Heart left ventricle (tissue), 16 donors: Measurements from ENCODE around the gene OR4F15. TPM values are rescaled to one million over a fixed set of nuclear protein-coding genes. Genes with fewer than 3 reads are reported as not detected.

ENCODE experiments used
- ATAC-seq, 4 donors: fragments of 200-7000 bp; cut with Tn5 transposase; one replicate each; pipeline ENCODE4 v1.9.1; 2020 to 2022; ENCODE audit warnings: moderate library complexity in 4 of 4, mild to moderate bottlenecking in 3 of 4, moderate number of reproducible peaks in 1 of 4
- DNase-seq, 5 donors: peaks; one replicate each; pipeline ENCODE4 v3.0.0-alpha.2; 2020
- H3K27ac ChIP-seq, 12 donors: fragments of 200-600 bp; sonication (generic) in 4 of 12; one replicate each; pipeline versions ENCODE4 v1.5.0 to v1.8.0; 2016 to 2022; ENCODE audit warnings: mild to moderate bottlenecking in 2 of 12
- H3K27me3 ChIP-seq, 9 donors: fragments of 200-600 bp; sonication (generic) in 2 of 9; one replicate each; pipeline versions ENCODE4 v1.5.1 to v1.8.0; 2016 to 2022; ENCODE audit warnings: mild to moderate bottlenecking in 3 of 9
- H3K36me3 ChIP-seq, 9 donors: fragments of 200-600 bp; sonication (generic) in 2 of 9; one replicate each; pipeline versions ENCODE4 v1.5.0 to v1.8.0; 2018 to 2022; ENCODE audit warnings: mild to moderate bottlenecking in 2 of 9
- H3K4me1 ChIP-seq, 12 donors: fragments of 200-600 bp; sonication (generic) in 4 of 12; one replicate each; pipeline versions ENCODE4 v1.5.0 to v1.8.0; 2016 to 2022; ENCODE audit warnings: mild to moderate bottlenecking in 3 of 12
- H3K4me3 ChIP-seq, 12 donors: fragments of 200-600 bp; sonication (generic) in 4 of 12; one replicate each; pipeline versions ENCODE4 v1.5.0 to v1.8.0; 2017 to 2022; ENCODE audit warnings: mild to moderate bottlenecking in 9 of 12, moderate library complexity in 4 of 12
- H3K9me3 ChIP-seq, 12 donors: fragments of 200-600 bp; sonication (generic) in 4 of 12; one replicate each; pipeline versions ENCODE4 v1.5.0 to v1.8.0; 2016 to 2022; ENCODE audit warnings: mild to moderate bottlenecking in 1 of 12
- CTCF ChIP-seq, 12 donors: fragments of 200-600 bp; sonication (generic) in 4 of 12; IDR thresholded peaks; one replicate each; pipeline versions ENCODE4 v1.5.0 to v1.8.0; 2018 to 2022; ENCODE audit warnings: antibody characterized with exemption in 12 of 12, mild to moderate bottlenecking in 5 of 12
- POLR2A ChIP-seq, 2 donors: fragments of 450-650 bp; IDR thresholded peaks; one replicate each; pipeline ENCODE4 v1.6.1; 2017; ENCODE audit warnings: antibody characterized with exemption in 2 of 2, mild to moderate bottlenecking in 2 of 2, moderate library complexity in 2 of 2
- WGBS, 4 donors: extraction: QIAGEN DNeasy Blood & Tissue Kit in 2 of 4; methylation state at CpG; one replicate each; pipeline versions ENCODE4 v1.1.5 to v1.1.7; 2013 to 2018; 5-methylcytosine and 5-hydroxymethylcytosine counted together
- intact Hi-C, 10 donors: fragments of 100-400 bp; cut with DNase I; formaldehyde crosslinking; loops; one replicate each; pipeline versions ENCODE4 v1.11.1 to v1.14.2; 2022
- polyA plus RNA-seq, 2 donors: library from polyadenylated mRNA; stranded (reverse); fragments of 200-250 nt; gene quantifications; one replicate each; pipeline ENCODE4 v1.2.3, GENCODE V29; 2013
- total RNA-seq, 9 donors: library from RNA; depleted of rRNA in 2 of 9; stranded (reverse); fragments of >200 nt in 2 of 9; fragmentation: NEBNext Ultra II Directional in 3 of 9; extraction: Animal tissue kit (Norgen Biotek cat#: 25700) in 3 of 9; gene quantifications; one replicate each; pipeline versions ENCODE4 v1.1.0 to v1.2.4, GENCODE V29; 2016 to 2023
- donor health status: ischemic (EF 13 %, LVEDD 7.1; RV severe dilation, severe dysfunction).
- donor health status: healthy with polysubstance abuse.
- donor health status: DM: no; HTN: yes; CAD: no.
- donor health status: DM: no; HTN: no; CAD: no.
- donor health status: ischemic (EF 25% LVEDD 6.9; RV normal size, moderate dysfunction).
- donor health status: ischemic (EF 25% LVEDD 5.7; RV mildly dilated, moderate dysfunction).
- donor health status: healthy.
- donor health status: DM: yes; HTN: yes; CAD: no.
- donor health status: ischemic (EF 35%, LVEDD 5.7; RV mildly dilated, moderate dysfunction).
- donor health status: nonischemic (EF 11% LVEDD 7.7; RV severe dilation, severe dysfunction).
- donor health status: DM: yes; HTN: yes; CAD: no.
- donor health status: PGD.
- donor health status: ischemic (EF 29% LVEDD 5.4; RV normal size, mild dysfunction).
- donor health status: nonischemic (EF 23%, LVEDD 6.1; RV moderate dilation, normal function).

The OR4F15 gene
- total and polyA plus RNA-seq, 11 donors, result not detected

DNA sequence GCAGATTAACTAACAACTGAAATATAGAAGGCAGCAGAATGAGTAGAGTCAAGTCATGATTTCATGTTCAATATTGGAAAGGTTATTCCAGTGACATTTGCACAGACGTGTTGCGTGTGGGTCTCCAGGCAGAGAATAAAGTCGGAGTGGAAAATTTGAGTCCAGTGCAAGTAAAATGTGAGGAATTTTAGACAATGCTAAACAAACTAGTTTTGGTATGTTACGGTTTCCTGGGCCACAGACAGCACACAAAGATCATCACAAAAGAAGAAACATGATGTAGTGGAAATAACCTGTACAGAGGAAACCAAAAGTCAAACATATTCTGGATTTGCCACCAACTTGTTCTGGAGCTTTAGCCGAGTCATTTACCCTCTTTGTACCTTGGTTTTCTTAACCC lies 8.3 kb upstream of the OR4F15 start:
- TF ChIP-seq POLR2A (IDR thresholded peaks at IDR 0.05) (no peak), CTCF (IDR thresholded peaks at IDR 0.05) (no peak)
- Histone ChIP-seq H3K9me3 (peaks cover 0 to 6% (median 0%) of the 10 kb centered on the region in 12 donors), H3K27ac (no peak overlapping the region), H3K27me3 (peaks cover 0 to 12% (median 0%) of the 10 kb centered on the region in 9 donors), H3K36me3 (no peaks in the 10 kb centered on the region), H3K4me1 (no peaks in the 10 kb centered on the region), H3K4me3 (no peak overlapping the region)
- ATAC-seq (no peak), DNase-seq (no peak)
- 75 to 77% (median 77%) methylated on average over 5 of the region's 5 CpGs for WGBS, 4 donors
- intact Hi-C loops, result no loop called here

- H3K4me3 ChIP-seq, result no peak overlapping the region
- TF ChIP-seq CTCF (IDR thresholded peaks at IDR 0.05) (no peak), POLR2A (IDR thresholded peaks at IDR 0.05) (no peak)
- H3K27ac ChIP-seq, result no peak overlapping the region
- intact Hi-C loops, result no loop called here
- H3K27me3 ChIP-seq, result peaks cover 0 to 10% (median 0%) of the 10 kb centered on the region in 9 donors
- ATAC-seq, result no peak
- H3K9me3 ChIP-seq, result peaks cover 0 to 6% (median 0%) of the 10 kb centered on the region in 12 donors
- no peak for DNase-seq
- H3K36me3 ChIP-seq, result no peaks in the 10 kb centered on the region
- no peaks in the 10 kb centered on the region for H3K4me1 ChIP-seq
Observed at GRCh38 chr15:101804375-101804774, 7.6 kb upstream of the OR4F15 start.

GRCh38 chr15:101804941-101805340 lies 7.1 kb upstream of the OR4F15 start:
- H3K36me3 ChIP-seq, result no peaks in the 10 kb centered on the region
- peaks cover 0 to 10% (median 0%) of the 10 kb centered on the region in 9 donors for H3K27me3 ChIP-seq
- no peak for ATAC-seq
- TF ChIP-seq POLR2A (IDR thresholded peaks at IDR 0.05) (no peak), CTCF (IDR thresholded peaks at IDR 0.05) (no peak)
- intact Hi-C loops, result no loop called here
- H3K9me3 ChIP-seq, result peaks cover 0 to 6% (median 0%) of the 10 kb centered on the region in 12 donors
- H3K27ac ChIP-seq, result no peak overlapping the region
- H3K4me1 ChIP-seq, result no peaks in the 10 kb centered on the region
- H3K4me3 ChIP-seq, result no peak overlapping the region
- no peak for DNase-seq

- intact Hi-C loops, result no loop called here
- no peak overlapping the region for H3K4me3 ChIP-seq
- H3K4me1 ChIP-seq, result no peaks in the 10 kb centered on the region
- peaks cover 0 to 10% (median 3%) of the 10 kb centered on the region in 9 donors for H3K27me3 ChIP-seq
- peaks cover 0 to 6% (median 0%) of the 10 kb centered on the region in 12 donors for H3K9me3 ChIP-seq
- ATAC-seq (no peak), DNase-seq (no peak)
- TF ChIP-seq POLR2A (IDR thresholded peaks at IDR 0.05), result no peak
- TF ChIP-seq CTCF (IDR thresholded peaks at IDR 0.05), result no peak
- H3K36me3 ChIP-seq, result no peaks in the 10 kb centered on the region
- WGBS, 4 donors, result 61 to 71% (median 63%) methylated on average over 6 of the region's 6 CpGs
- H3K27ac ChIP-seq, result no peak overlapping the region
Observed at GRCh38 chr15:101805605-101806345, 6.2 kb upstream of the OR4F15 start.
